Heart left ventricle (tissue), 16 donors: ENCODE measurements around the gene C1S. TPM values are rescaled to one million over a fixed set of nuclear protein-coding genes. Genes with fewer than 3 reads are reported as not detected.

ENCODE experiments used
- ATAC-seq, 4 donors: fragments of 200-7000 bp; cut with Tn5 transposase; one replicate each; pipeline ENCODE4 v1.9.1; 2020 to 2022; ENCODE audit warnings: moderate library complexity in 4 of 4, mild to moderate bottlenecking in 3 of 4, moderate number of reproducible peaks in 1 of 4
- DNase-seq, 5 donors: peaks; one replicate each; pipeline ENCODE4 v3.0.0-alpha.2; 2020
- H3K27ac ChIP-seq, 12 donors: fragments of 200-600 bp; sonication (generic) in 4 of 12; one replicate each; pipeline versions ENCODE4 v1.5.0 to v1.8.0; 2016 to 2022; ENCODE audit warnings: mild to moderate bottlenecking in 2 of 12
- H3K27me3 ChIP-seq, 9 donors: fragments of 200-600 bp; sonication (generic) in 2 of 9; one replicate each; pipeline versions ENCODE4 v1.5.1 to v1.8.0; 2016 to 2022; ENCODE audit warnings: mild to moderate bottlenecking in 3 of 9
- H3K36me3 ChIP-seq, 9 donors: fragments of 200-600 bp; sonication (generic) in 2 of 9; one replicate each; pipeline versions ENCODE4 v1.5.0 to v1.8.0; 2018 to 2022; ENCODE audit warnings: mild to moderate bottlenecking in 2 of 9
- H3K4me1 ChIP-seq, 12 donors: fragments of 200-600 bp; sonication (generic) in 4 of 12; one replicate each; pipeline versions ENCODE4 v1.5.0 to v1.8.0; 2016 to 2022; ENCODE audit warnings: mild to moderate bottlenecking in 3 of 12
- H3K4me3 ChIP-seq, 12 donors: fragments of 200-600 bp; sonication (generic) in 4 of 12; one replicate each; pipeline versions ENCODE4 v1.5.0 to v1.8.0; 2017 to 2022; ENCODE audit warnings: mild to moderate bottlenecking in 9 of 12, moderate library complexity in 4 of 12
- H3K9me3 ChIP-seq, 12 donors: fragments of 200-600 bp; sonication (generic) in 4 of 12; one replicate each; pipeline versions ENCODE4 v1.5.0 to v1.8.0; 2016 to 2022; ENCODE audit warnings: mild to moderate bottlenecking in 1 of 12
- POLR2A ChIP-seq, 2 donors: fragments of 450-650 bp; IDR thresholded peaks; one replicate each; pipeline ENCODE4 v1.6.1; 2017; ENCODE audit warnings: antibody characterized with exemption in 2 of 2, mild to moderate bottlenecking in 2 of 2, moderate library complexity in 2 of 2
- WGBS, 4 donors: extraction: QIAGEN DNeasy Blood & Tissue Kit in 2 of 4; methylation state at CpG; one replicate each; pipeline versions ENCODE4 v1.1.5 to v1.1.7; 2013 to 2018; 5-methylcytosine and 5-hydroxymethylcytosine counted together
- intact Hi-C, 10 donors: fragments of 100-400 bp; cut with DNase I; formaldehyde crosslinking; loops; one replicate each; pipeline versions ENCODE4 v1.11.1 to v1.14.2; 2022
- polyA plus RNA-seq, 2 donors: library from polyadenylated mRNA; stranded (reverse); fragments of 200-250 nt; gene quantifications; one replicate each; pipeline ENCODE4 v1.2.3, GENCODE V29; 2013
- total RNA-seq, 9 donors: library from RNA; depleted of rRNA in 2 of 9; stranded (reverse); fragments of >200 nt in 2 of 9; fragmentation: NEBNext Ultra II Directional in 3 of 9; extraction: Animal tissue kit (Norgen Biotek cat#: 25700) in 3 of 9; gene quantifications; one replicate each; pipeline versions ENCODE4 v1.1.0 to v1.2.4, GENCODE V29; 2016 to 2023
- TF ChIP-seq, protein P1 (sequence below), 12 donors: fragments of 200-600 bp; sonication (generic) in 4 of 12; IDR thresholded peaks; one replicate each; pipeline versions ENCODE4 v1.5.0 to v1.8.0; 2018 to 2022; ENCODE audit warnings: antibody characterized with exemption in 12 of 12, mild to moderate bottlenecking in 5 of 12
- donor health status: ischemic (EF 13 %, LVEDD 7.1; RV severe dilation, severe dysfunction).
- donor health status: healthy with polysubstance abuse.
- donor health status: DM: no; HTN: yes; CAD: no.
- donor health status: DM: no; HTN: no; CAD: no.
- donor health status: ischemic (EF 25% LVEDD 6.9; RV normal size, moderate dysfunction).
- donor health status: ischemic (EF 25% LVEDD 5.7; RV mildly dilated, moderate dysfunction).
- donor health status: healthy.
- donor health status: DM: yes; HTN: yes; CAD: no.
- donor health status: ischemic (EF 35%, LVEDD 5.7; RV mildly dilated, moderate dysfunction).
- donor health status: nonischemic (EF 11% LVEDD 7.7; RV severe dilation, severe dysfunction).
- donor health status: DM: yes; HTN: yes; CAD: no.
- donor health status: PGD.
- donor health status: ischemic (EF 29% LVEDD 5.4; RV normal size, mild dysfunction).
- donor health status: nonischemic (EF 23%, LVEDD 6.1; RV moderate dilation, normal function).

The C1S gene
- total and polyA plus RNA-seq, 11 donors: 30.1 to 247 (median 60.5) TPM

- peaks cover 0 to 42% (median 12%) of the 10 kb centered on the region in 12 donors for H3K4me1 ChIP-seq
- WGBS, 4 donors: 87 to 95% (median 92%) methylated on average over 7 of the region's 7 CpGs
- TF ChIP-seq, protein P1, sequence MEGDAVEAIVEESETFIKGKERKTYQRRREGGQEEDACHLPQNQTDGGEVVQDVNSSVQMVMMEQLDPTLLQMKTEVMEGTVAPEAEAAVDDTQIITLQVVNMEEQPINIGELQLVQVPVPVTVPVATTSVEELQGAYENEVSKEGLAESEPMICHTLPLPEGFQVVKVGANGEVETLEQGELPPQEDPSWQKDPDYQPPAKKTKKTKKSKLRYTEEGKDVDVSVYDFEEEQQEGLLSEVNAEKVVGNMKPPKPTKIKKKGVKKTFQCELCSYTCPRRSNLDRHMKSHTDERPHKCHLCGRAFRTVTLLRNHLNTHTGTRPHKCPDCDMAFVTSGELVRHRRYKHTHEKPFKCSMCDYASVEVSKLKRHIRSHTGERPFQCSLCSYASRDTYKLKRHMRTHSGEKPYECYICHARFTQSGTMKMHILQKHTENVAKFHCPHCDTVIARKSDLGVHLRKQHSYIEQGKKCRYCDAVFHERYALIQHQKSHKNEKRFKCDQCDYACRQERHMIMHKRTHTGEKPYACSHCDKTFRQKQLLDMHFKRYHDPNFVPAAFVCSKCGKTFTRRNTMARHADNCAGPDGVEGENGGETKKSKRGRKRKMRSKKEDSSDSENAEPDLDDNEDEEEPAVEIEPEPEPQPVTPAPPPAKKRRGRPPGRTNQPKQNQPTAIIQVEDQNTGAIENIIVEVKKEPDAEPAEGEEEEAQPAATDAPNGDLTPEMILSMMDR (IDR thresholded peaks at IDR 0.05): no peak
- no peak for TF ChIP-seq POLR2A (IDR thresholded peaks at IDR 0.05)
These were observed 4.6 kb downstream of the C1S start for GRCh38 chr12:7065073-7065623.

GRCh38 chr12:7066596-7066995, 6.1 kb downstream of the C1S start:
- Histone ChIP-seq H3K4me3 (no peak overlapping the region), H3K27ac (no peak overlapping the region), H3K36me3 (peaks cover 0 to 60% (median 6%) of the 10 kb centered on the region in 9 donors), H3K9me3 (no peaks in the 10 kb centered on the region), H3K4me1 (peaks cover 0 to 31% (median 9%) of the 10 kb centered on the region in 12 donors), H3K27me3 (no peaks in the 10 kb centered on the region)
- DNase-seq: no peak
- no peak for TF ChIP-seq POLR2A (IDR thresholded peaks at IDR 0.05)
- TF ChIP-seq, protein P1 (IDR thresholded peaks at IDR 0.05): no peak
- 87 to 95% (median 93%) methylated on average over 2 of the region's 2 CpGs for WGBS, 4 donors
- intact Hi-C loops: no loop called here
- ATAC-seq: no peak

More at GRCh38 chr12:7065073-7065623, 4.6 kb downstream of the C1S start:
- DNase-seq: no peak
- Histone ChIP-seq H3K4me3 (no peak overlapping the region), H3K9me3 (no peaks in the 10 kb centered on the region), H3K27ac (no peak overlapping the region), H3K27me3 (no peaks in the 10 kb centered on the region), H3K36me3 (peaks cover 0 to 52% (median 6%) of the 10 kb centered on the region in 9 donors)
- intact Hi-C loops: no loop called here
- ATAC-seq: no peak

DNA sequence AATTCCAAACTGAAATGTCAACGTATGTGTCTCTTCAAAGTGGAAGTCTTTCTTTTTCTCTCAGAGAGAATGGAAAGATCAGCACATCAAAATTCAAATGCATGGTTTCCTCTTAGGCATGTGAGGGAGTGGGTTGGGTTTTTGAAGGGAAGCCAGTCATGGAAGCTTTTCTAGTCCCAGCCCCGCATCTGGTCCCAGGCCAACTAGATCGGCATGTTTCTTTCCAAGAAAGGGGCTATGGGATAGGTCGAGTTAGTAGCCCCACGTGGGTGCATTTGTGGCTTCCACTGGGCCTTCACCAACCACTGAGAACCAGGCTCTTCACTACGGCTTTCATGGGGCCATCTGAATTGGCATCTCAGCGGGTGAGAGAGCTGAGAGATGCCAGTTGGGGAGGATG, 6.6 kb downstream of the C1S start:
- Histone ChIP-seq H3K27ac (no peak overlapping the region), H3K4me1 (peaks cover 0 to 30% (median 9%) of the 10 kb centered on the region in 12 donors), H3K36me3 (peaks cover 0 to 60% (median 6%) of the 10 kb centered on the region in 9 donors), H3K4me3 (no peak overlapping the region), H3K9me3 (no peaks in the 10 kb centered on the region), H3K27me3 (no peaks in the 10 kb centered on the region)
- intact Hi-C loops: no loop called here
- no peak for ATAC-seq
- DNase-seq: no peak
- no peak for TF ChIP-seq POLR2A (IDR thresholded peaks at IDR 0.05)
- TF ChIP-seq, protein P1 (IDR thresholded peaks at IDR 0.05): no peak
- whole genome bisulfite sequencing, 4 donors: 86 to 89% (median 89%) methylated on average over 7 of the region's 7 CpGs

GRCh38 chr12:7068240-7068993, 7.9 kb downstream of the C1S start:
- peak; percentile 90 to 94 (median 94) for ATAC-seq
- peak in 4 of 5 donors; percentile 51 to 73 (median 61) for DNase-seq
- Histone ChIP-seq H3K27me3 (no peaks in the 10 kb centered on the region), H3K27ac (peak overlapping the region in 11 of 12 donors; percentile 15 to 73 (median 41)), H3K36me3 (peaks cover 0 to 50% (median 3%) of the 10 kb centered on the region in 9 donors), H3K4me3 (no peak overlapping the region), H3K9me3 (no peaks in the 10 kb centered on the region), H3K4me1 (peaks cover 0 to 26% (median 9%) of the 10 kb centered on the region in 12 donors)
- 39 to 48% (median 45%) methylated on average over 11 of the region's 11 CpGs for WGBS, 4 donors
- no peak for TF ChIP-seq POLR2A (IDR thresholded peaks at IDR 0.05)
- TF ChIP-seq, protein P1 (IDR thresholded peaks at IDR 0.05): no peak
- intact Hi-C loops: no loop called here
